Esophagus squamous epithelium (tissue), 4 donors: ENCODE measurements around the gene MISFA.

Experiments
- CTCF ChIP-seq, 6 experiments: fragments of 450-650 bp in 4 of 6; fragments of 200-600 bp in 2 of 6; sonication (generic) in 2 of 6; IDR thresholded peaks; one replicate each; pipeline ENCODE4 v1.5.1; 2016 to 2019; ENCODE audit warnings: antibody characterized with exemption in 6 of 6, mild to moderate bottlenecking in 4 of 6, moderate library complexity in 4 of 6
- POLR2A ChIP-seq, 4 donors: fragments of 450-650 bp; IDR thresholded peaks; one replicate each; pipeline ENCODE4 v1.6.1; 2017; ENCODE audit warnings: antibody characterized with exemption in 4 of 4, mild to moderate bottlenecking in 4 of 4, moderate library complexity in 3 of 4

GRCh38 chr11:18581825-18582224 is 17.8 kb upstream of the MISFA start:
- TF ChIP-seq CTCF (IDR thresholded peaks at IDR 0.05): no peak
- no peak for TF ChIP-seq POLR2A (IDR thresholded peaks at IDR 0.05)
